Mammary epithelial cell (primary cell): ENCODE data around the gene CLRN1.

ENCODE experiments used
- CTCF ChIP-seq, 2 donors: IDR thresholded peaks in 1 of 2; conservative IDR thresholded peaks in 1 of 2; 2 replicates each; pipeline ENCODE4 v1.5.1; 2011 to 2012; ENCODE audit warnings: inconsistent platforms in 2 of 2, low read length in 2 of 2, mild to moderate bottlenecking in 2 of 2, control low read depth in 1 of 2, low read depth in 1 of 2; ENCODE audit not compliant: insufficient read depth in 1 of 2; ENCODE audit errors: extremely low read depth in 1 of 2
- EZH2 ChIP-seq: IDR thresholded peaks from 2 replicates; pipeline ENCODE4 v1.6.1; 2012; ENCODE audit warnings: low read length, inconsistent platforms, borderline replicate concordance

GRCh38 chr3:150877303-150877702 lies 95.2 kb downstream of the CLRN1 start:
- TF ChIP-seq CTCF (conservative IDR thresholded peaks at IDR 0.05 in 1 of 2, IDR thresholded peaks at IDR 0.05 in 1 of 2; ENCODE audit: extremely low read depth in 1 of 2, insufficient read depth in 1 of 2, low read depth in 1 of 2, low read length in 2 of 2) (no peak), EZH2 (no peak)
